Measurements from ENCODE around the gene FOCAD.

Gene FOCAD

GRCh38 chr9:21030389-21031035 is 346.5 kb downstream of the FOCAD start:
- H3K27me3 Mint-ChIP-seq (ENCODE audit: low read depth, poor library complexity): peaks cover 7% of the 10 kb centered on the region
- no peak for DNase-seq
- H3K9me3 Mint-ChIP-seq: no peaks in the 10 kb centered on the region
- no peaks in the 10 kb centered on the region for H3K36me3 Mint-ChIP-seq (ENCODE audit: low read depth)
- TF ChIP-seq CTCF (IDR thresholded peaks at IDR 0.05): no peak
- H3K4me1 Mint-ChIP-seq: no peaks in the 10 kb centered on the region
- H3K4me3 Mint-ChIP-seq: no peak overlapping the region
- no peak overlapping the region for H3K27ac Mint-ChIP-seq

GRCh38 chr9:21031091-21031807 is 347.2 kb downstream of the FOCAD start, which contains the start of gene HACD4:
Gene HACD4 (minus strand): TSS chr9:21031640. CDS start chr9:21031590, 50 bp downstream.
- peaks cover 7% of the 10 kb centered on the region for H3K27me3 Mint-ChIP-seq (ENCODE audit: low read depth, poor library complexity)
- H3K27ac Mint-ChIP-seq: no peak within 1 kb of the TSS
- H3K4me1 Mint-ChIP-seq: no peaks in the 10 kb centered on the region
- TF ChIP-seq CTCF (IDR thresholded peaks at IDR 0.05): no peak
- H3K36me3 Mint-ChIP-seq (ENCODE audit: low read depth): no peaks in the 10 kb centered on the region
- DNase-seq: peak; percentile 72
- no peaks in the 10 kb centered on the region for H3K9me3 Mint-ChIP-seq
- H3K4me3 Mint-ChIP-seq: peak within 1 kb of the TSS; percentile 68

- TF ChIP-seq CTCF (IDR thresholded peaks at IDR 0.05): no peak
- peaks cover 7% of the 10 kb centered on the region for H3K27me3 Mint-ChIP-seq (ENCODE audit: low read depth, poor library complexity)
- H3K4me1 Mint-ChIP-seq: no peaks in the 10 kb centered on the region
- H3K9me3 Mint-ChIP-seq: no peaks in the 10 kb centered on the region
- no peak for DNase-seq
- no peaks in the 10 kb centered on the region for H3K36me3 Mint-ChIP-seq (ENCODE audit: low read depth)
- H3K27ac Mint-ChIP-seq: no peak overlapping the region
- peak overlapping the region; percentile 68 for H3K4me3 Mint-ChIP-seq
Observed at GRCh38 chr9:21031808-21032183, 347.7 kb downstream of the FOCAD start.

- TF ChIP-seq CTCF (IDR thresholded peaks at IDR 0.05): no peak
- peaks cover 6% of the 10 kb centered on the region for H3K27me3 Mint-ChIP-seq (ENCODE audit: low read depth, poor library complexity)
- H3K9me3 Mint-ChIP-seq: no peaks in the 10 kb centered on the region
- no peaks in the 10 kb centered on the region for H3K36me3 Mint-ChIP-seq (ENCODE audit: low read depth)
- H3K27ac Mint-ChIP-seq: no peak overlapping the region
- no peak overlapping the region for H3K4me3 Mint-ChIP-seq
- DNase-seq: no peak
- no peaks in the 10 kb centered on the region for H3K4me1 Mint-ChIP-seq
Observed at GRCh38 chr9:21037278-21037677, 353.2 kb downstream of the FOCAD start.

GRCh38 chr9:21039302-21039701 is 355.2 kb downstream of the FOCAD start:
- DNase-seq: no peak
- H3K36me3 Mint-ChIP-seq (ENCODE audit: low read depth): no peaks in the 10 kb centered on the region

More at GRCh38 chr9:21039302-21039701, 355.2 kb downstream of the FOCAD start:
- Mint-ChIP-seq H3K4me3 (no peak overlapping the region), H3K27me3 (ENCODE audit: low read depth, poor library complexity) (no peaks in the 10 kb centered on the region), H3K9me3 (no peaks in the 10 kb centered on the region), H3K4me1 (no peaks in the 10 kb centered on the region), H3K27ac (no peak overlapping the region)
- no peak for TF ChIP-seq CTCF (IDR thresholded peaks at IDR 0.05)

Data from nephron progenitor cell (in vitro differentiated cells).